GM20431 (cell line): ENCODE results near the gene C19orf44.
"Not testable (repeated sequence)": the region's sequence is repeated elsewhere in the genome, so short reads cannot be mapped to it uniquely, and the experiment has no call there.

Experiments
- in situ Hi-C: fragments of 300-500 bp; cut with MseI, MboI; formaldehyde crosslinking; loops from one replicate; pipeline ENCODE4 v1.15.0; 2020; ENCODE audit warnings: low sequenced_read_pairs; ENCODE audit not compliant: unreplicated experiment

C19orf44 gene

GRCh38 chr19:16495982-16496612 lies at the start of gene C19orf44, which contains the start of gene CALR3:
TSS of gene C19orf44 (plus strand) at chr19:16496394. CDS start at chr19:16500793, 4,399 bp downstream.
TSS of gene CALR3 (minus strand) at chr19:16496167. CDS start at chr19:16496129, 38 bp downstream.
- in situ Hi-C loops, result no loop called here

DNA sequence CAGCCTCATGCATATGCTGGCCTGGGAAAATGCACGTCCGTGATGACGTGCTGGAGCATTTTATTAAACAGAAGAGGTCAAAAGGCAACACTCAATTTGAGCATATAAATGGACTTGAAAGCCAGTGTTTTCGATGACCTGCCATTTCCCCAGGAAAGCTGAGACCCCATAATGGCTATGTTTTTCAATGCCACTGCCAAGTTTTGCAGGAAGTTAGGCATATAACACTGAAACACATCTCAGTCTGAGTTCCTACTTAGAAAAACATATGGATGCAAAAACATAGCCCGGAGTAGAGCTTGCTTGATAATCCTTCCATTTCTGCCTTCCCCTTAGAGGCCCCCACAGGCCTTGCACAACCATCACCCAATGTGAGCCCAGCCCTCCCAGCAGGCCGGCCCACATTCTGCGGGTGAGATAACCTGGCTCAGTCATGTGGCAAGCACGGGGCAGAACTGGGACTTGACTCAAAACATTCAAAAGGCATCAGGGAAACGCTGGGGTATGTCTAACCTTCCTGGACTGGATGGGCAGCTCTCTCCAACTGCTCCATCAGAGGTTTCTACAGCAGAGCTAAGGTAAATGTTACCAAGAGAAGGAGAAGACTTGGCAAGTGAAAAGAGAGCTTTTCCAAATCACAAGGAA lies 49.3 kb upstream of the C19orf44 start:
- in situ Hi-C loops, result no loop called here

- in situ Hi-C loops, result not testable (repeated sequence)
Measured at GRCh38 chr19:16448872-16449271, 47.3 kb upstream of the C19orf44 start.

GRCh38 chr19:16449330-16449961 lies 46.7 kb upstream of the C19orf44 start:
- in situ Hi-C loops, result no loop called here

DNA sequence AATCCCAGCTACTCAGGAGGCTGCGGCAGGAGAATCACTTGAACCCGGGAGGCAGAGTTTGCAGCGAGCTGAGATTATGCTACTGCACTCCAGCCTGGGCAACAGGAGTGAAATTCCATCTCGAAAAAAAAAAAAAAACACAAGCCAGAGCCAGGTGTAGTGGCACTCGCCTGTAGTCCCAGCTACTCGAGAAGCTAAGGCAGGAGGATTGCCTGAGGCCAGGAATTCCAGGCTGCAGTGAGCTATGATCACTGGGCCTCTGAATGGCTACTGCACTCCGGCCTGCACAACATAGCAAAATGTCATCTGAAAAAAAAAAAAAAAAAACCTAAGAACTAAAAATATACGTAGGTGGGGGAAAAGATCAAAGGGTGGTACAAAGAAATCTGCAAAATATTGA lies 43.9 kb upstream of the C19orf44 start:
- in situ Hi-C loops, result no loop called here

GRCh38 chr19:16454351-16454918 lies 41.8 kb upstream of the C19orf44 start:
- in situ Hi-C loops, result no loop called here

GRCh38 chr19:16455489-16455888 lies 40.7 kb upstream of the C19orf44 start:
- in situ Hi-C loops, result no loop called here

- in situ Hi-C loops, result no loop called here
Measured at GRCh38 chr19:16456652-16457194, 39.5 kb upstream of the C19orf44 start.

GRCh38 chr19:16457195-16457953 lies 38.8 kb upstream of the C19orf44 start:
- in situ Hi-C loops, result no loop called here

- in situ Hi-C loops, result no loop called here
Measured at GRCh38 chr19:16457954-16458331, 38.3 kb upstream of the C19orf44 start.

GRCh38 chr19:16458391-16459341 lies 37.5 kb upstream of the C19orf44 start:
- in situ Hi-C loops, result no loop called here

- in situ Hi-C loops, result no loop called here
Measured at GRCh38 chr19:16459680-16460079, 36.5 kb upstream of the C19orf44 start.

DNA sequence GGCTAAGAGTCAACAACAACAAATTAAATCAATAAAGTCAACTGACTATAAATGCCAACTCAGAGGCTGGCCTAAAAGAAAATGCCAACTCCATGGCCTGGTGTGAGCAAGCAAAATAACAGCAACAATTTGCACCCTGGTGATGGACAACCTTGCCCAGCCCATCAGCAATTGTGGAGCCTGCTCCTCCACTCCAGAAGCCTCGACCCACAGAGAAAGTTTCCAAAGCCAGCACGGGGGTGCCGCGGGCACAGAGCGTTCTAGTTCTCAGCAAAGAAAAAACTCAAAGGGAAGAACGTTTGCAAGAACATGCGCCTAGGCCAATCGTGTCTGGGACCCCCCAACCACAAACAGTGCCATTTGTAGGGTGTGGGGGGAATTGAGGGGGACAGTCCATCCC lies 35.7 kb upstream of the C19orf44 start:
- in situ Hi-C loops, result no loop called here

GRCh38 chr19:16461630-16462051 lies 34.6 kb upstream of the C19orf44 start:
- in situ Hi-C loops, result no loop called here

DNA sequence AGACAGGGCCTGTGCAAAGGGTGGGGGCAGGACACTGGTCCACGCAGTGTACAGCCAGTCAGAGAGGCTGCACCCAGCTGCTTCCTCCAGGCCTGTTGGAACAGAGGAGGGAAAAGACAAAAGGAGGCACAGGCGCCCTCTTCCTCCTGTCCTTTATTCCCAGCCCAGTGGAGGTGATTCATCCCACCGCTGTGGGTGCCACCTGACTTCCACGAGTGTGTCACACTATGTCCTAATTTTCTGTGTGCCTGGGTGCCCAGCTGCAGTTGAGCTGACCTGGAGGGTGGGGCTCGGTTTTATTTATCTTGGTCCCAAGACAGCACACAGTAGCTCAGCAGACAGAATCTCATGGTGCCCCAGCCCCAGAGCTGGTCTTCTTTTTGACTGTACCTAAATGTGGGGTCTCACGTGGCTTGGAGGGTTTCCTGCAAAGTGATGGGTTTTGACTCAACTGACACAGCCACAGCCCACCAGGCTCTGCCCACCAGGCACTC lies 33.4 kb upstream of the C19orf44 start:
- in situ Hi-C loops, result no loop called here

DNA sequence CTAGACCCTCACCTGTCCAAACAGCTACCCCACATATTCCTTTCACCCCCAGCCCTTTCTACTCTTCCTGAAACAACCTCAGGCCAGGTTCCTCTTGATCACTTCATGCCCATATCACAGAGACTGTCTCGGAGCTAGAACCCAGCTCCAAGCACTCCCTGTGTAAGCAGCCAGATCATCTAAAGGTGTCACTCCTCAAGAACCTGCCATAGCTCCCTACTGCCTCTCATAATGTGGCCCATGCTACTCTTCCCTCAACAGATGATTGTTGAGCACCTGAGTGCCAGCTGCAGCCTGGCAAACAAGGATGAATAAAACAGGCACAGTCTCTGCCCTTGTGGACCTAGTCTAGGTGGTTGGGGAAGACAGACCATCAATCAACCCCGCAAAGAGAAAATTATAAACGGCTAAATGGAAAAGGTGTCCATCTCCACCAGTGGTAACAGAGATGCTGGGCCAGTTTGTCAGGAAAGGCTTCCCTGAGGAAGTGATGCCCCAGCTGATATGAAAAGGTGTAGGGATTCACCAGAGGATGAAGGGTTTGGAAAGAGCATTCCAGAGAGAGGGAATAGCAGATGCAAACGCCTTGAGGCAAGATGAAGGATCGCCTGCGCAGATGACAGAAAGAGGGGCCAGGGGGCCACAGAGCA lies 32.7 kb upstream of the C19orf44 start:
- in situ Hi-C loops, result no loop called here

GRCh38 chr19:16463991-16464575 lies 32.1 kb upstream of the C19orf44 start:
- in situ Hi-C loops, result no loop called here

- in situ Hi-C loops, result no loop called here
Measured at GRCh38 chr19:16465239-16465638, 31.0 kb upstream of the C19orf44 start.
